Measurements from ENCODE around the gene DNAJC5.

DNAJC5 gene

DNA sequence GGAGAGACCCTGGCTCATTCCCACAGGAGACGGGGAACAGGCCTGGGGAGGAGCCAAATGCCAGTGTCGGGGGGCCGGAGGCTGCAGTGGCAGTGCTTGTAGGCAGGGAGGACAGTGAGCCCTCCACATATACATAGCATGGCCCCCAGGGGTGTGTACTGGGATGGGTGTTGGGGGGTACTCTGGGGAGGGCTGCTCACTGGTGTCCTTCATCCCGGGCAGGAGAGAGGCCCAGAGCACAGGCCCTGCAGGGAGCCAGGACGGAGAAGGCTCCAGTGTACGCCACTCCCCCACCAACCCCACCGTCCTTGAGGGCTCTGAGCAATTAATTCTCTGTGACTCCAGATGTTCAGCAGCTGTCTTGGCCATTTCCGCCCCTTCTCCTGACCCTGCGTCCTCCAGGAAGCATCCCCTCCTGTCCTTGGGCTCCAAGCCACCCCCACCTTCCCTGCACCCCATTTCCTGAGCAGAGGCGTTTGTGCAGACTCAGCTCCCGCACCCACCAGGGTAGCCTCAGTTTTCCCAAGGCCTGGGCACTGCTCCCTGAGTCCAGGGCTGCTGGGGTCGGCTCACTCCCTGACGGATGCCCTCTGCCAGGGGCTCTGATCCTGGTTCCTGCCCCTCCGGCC is 37.0 kb upstream of the DNAJC5 start:
- no peak overlapping the region for H3K4me3 ChIP-seq (ENCODE audit: low read depth, low read length)
- TF ChIP-seq, protein P1, sequence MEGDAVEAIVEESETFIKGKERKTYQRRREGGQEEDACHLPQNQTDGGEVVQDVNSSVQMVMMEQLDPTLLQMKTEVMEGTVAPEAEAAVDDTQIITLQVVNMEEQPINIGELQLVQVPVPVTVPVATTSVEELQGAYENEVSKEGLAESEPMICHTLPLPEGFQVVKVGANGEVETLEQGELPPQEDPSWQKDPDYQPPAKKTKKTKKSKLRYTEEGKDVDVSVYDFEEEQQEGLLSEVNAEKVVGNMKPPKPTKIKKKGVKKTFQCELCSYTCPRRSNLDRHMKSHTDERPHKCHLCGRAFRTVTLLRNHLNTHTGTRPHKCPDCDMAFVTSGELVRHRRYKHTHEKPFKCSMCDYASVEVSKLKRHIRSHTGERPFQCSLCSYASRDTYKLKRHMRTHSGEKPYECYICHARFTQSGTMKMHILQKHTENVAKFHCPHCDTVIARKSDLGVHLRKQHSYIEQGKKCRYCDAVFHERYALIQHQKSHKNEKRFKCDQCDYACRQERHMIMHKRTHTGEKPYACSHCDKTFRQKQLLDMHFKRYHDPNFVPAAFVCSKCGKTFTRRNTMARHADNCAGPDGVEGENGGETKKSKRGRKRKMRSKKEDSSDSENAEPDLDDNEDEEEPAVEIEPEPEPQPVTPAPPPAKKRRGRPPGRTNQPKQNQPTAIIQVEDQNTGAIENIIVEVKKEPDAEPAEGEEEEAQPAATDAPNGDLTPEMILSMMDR (IDR thresholded peaks at IDR 0.05; ENCODE audit: low read depth, low read length, missing control alignments), result no peak
- no peak for DNase-seq (ENCODE audit: low read depth)

GRCh38 chr20:63858393-63859165 is 36.3 kb upstream of the DNAJC5 start:
- H3K4me3 ChIP-seq (ENCODE audit: low read depth, low read length), result no peak overlapping the region
- TF ChIP-seq, protein P1 (IDR thresholded peaks at IDR 0.05; ENCODE audit: low read depth, low read length, missing control alignments), result no peak
- no peak for DNase-seq (ENCODE audit: low read depth)

DNA sequence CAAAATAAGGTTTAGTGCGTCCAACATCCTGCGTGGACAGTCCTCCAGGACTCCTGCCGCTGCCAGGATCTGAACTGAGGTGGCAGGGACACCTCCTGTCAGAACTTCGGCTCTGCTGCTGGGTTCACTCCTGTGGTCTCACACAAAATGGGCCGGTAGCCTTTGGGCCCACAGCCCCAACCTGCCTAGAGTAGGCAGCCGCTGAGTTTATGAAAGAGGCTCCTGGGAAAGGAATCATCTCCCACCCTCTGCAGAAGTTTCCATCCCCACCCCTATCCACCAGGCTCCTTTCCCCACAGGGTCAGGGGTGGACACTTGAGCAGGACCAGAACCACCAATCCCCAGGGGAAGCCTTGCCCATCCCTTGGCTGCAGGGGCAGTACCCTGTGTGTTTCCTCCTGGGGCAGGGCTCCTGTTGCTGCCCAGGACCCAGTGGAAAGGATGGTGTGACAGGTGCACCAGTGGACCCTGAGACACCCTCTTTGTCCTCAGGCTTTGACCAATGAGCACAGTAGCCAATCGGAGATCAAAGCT is 35.7 kb upstream of the DNAJC5 start:
- TF ChIP-seq, protein P1 (IDR thresholded peaks at IDR 0.05; ENCODE audit: low read depth, low read length, missing control alignments), result no peak
- no peak overlapping the region for H3K4me3 ChIP-seq (ENCODE audit: low read depth, low read length)
- no peak for DNase-seq (ENCODE audit: low read depth)

DNA sequence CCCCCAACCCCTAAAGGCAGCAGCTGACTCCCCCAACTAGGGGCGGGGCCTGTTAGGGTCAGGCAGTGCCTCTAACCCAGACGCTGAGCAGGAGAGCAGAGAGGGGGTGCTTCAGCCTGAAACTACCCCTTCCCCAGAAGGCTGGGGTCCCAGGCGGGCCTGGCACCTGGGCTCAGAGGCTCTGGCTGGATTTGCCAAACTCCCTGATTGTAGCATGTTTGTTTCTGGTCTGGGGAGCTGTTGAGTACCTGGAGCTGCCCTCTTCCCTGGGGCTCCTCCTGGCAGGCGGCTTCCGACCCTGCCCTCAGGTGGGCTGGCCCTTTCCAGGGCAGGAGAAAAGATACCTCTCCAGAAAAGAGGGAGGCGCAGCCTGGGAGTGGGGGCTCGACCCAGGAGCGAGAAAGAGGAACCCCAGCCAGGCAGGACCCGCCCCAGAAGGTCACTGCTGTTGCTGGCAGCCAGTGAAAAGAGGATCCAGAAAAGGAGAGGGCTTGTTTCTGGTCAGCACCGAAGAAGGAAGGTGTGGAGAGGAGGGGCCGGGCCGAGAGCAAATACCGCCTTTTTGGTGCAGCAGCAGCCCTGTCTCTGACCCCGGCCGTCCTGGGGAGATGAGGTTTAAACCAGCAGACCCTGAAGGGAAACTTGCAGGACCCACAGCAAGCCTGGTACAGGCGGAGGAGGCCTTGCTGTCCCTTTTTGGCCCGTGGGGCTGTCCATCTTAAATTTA is 34.4 kb upstream of the DNAJC5 start:
- DNase-seq (ENCODE audit: low read depth), result no peak
- TF ChIP-seq, protein P1 (IDR thresholded peaks at IDR 0.05; ENCODE audit: low read depth, low read length, missing control alignments), result no peak
- no peak overlapping the region for H3K4me3 ChIP-seq (ENCODE audit: low read depth, low read length)

DNA sequence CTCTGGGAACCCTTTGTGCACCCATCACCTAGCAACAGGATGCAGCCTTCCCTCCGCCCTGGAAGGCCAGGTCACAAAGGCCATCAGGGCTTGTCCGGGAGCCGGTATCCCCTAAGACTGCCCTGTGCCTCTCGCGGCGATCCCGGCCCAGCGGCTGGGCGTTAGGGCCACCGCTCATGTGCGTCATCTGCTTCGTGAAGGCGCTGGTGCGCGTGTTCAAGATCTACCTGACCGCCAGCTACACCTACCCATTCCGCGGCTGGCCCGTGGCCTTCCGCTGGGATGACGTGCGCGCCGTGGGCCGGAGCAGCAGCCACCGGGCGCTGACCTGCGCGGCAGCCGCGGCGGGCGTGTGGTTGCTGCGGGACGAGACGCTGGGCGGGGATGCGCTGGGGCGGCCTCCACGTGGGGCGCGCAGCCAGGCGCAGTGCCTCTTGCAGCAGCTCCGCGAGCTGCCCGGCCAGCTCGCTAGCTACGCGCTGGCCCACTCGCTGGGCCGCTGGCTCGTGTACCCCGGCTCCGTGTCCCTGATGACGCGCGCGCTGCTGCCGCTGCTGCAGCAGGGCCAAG is 33.5 kb upstream of the DNAJC5 start, which contains the start of gene ABHD16B:
Gene ABHD16B, plus strand, starts transcription at position 134 of the 570 bp plus-strand sequence. Its CDS starts 43 bp downstream, at position 177.
- TF ChIP-seq, protein P1 (IDR thresholded peaks at IDR 0.05; ENCODE audit: low read depth, low read length, missing control alignments), result no peak
- DNase-seq (ENCODE audit: low read depth), result no peak
- no peak within 1 kb of the TSS for H3K4me3 ChIP-seq (ENCODE audit: low read depth, low read length)

DNA sequence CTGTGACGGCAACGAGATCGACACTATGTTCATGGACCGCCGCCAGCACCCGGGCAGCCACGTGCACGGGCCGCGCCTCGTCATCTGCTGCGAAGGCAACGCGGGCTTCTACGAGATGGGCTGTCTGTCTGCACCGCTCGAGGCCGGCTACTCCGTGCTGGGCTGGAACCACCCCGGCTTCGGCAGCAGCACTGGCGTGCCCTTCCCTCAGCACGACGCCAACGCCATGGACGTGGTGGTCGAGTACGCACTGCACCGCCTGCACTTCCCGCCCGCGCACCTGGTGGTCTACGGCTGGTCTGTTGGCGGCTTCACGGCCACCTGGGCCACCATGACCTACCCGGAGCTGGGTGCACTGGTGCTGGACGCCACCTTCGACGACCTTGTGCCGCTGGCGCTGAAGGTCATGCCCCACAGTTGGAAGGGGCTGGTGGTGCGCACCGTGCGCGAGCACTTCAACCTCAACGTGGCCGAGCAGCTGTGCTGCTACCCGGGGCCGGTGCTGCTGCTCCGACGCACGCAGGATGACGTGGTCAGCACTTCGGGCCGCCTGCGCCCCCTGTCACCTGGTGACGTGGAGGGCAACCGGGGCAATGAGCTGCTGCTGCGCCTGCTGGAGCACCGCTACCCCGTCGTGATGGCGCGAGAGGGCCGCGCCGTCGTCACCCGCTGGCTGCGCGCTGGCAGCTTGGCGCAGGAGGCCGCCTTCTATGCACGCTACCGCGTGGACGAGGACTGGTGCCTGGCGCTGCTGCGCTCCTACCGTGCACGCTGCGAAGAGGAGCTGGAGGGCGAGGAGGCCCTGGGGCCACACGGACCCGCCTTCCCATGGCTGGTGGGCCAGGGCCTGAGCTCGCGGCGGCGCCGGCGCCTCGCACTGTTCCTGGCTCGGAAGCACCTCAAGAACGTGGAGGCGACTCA is 32.7 kb upstream of the DNAJC5 start:
- no peak for DNase-seq (ENCODE audit: low read depth)
- H3K4me3 ChIP-seq (ENCODE audit: low read depth, low read length), result no peak overlapping the region
- TF ChIP-seq, protein P1 (IDR thresholded peaks at IDR 0.05; ENCODE audit: low read depth, low read length, missing control alignments), result no peak
